Muscle of leg (tissue), 16 donors: ENCODE results near the gene OLFM1. TPM values are rescaled to one million over a fixed set of nuclear protein-coding genes. Genes with fewer than 3 reads are reported as not detected.

Source experiments
- DNase-seq: peaks from one replicate; pipeline ENCODE4 v3.0.0; 2013
- H3K27ac ChIP-seq: one replicate; pipeline ENCODE4 v1.5.1; 2013; ENCODE audit warnings: mild to moderate bottlenecking, low read length, control low read depth
- H3K27me3 ChIP-seq: one replicate; pipeline ENCODE4 v1.6.1; 2013; ENCODE audit warnings: low read length; ENCODE audit not compliant: control insufficient read depth, insufficient read depth
- H3K36me3 ChIP-seq: one replicate; pipeline ENCODE4 v1.6.1; 2013; ENCODE audit warnings: low read length; ENCODE audit not compliant: control insufficient read depth, insufficient read depth
- H3K4me1 ChIP-seq: one replicate; pipeline ENCODE4 v1.6.1; 2013; ENCODE audit warnings: low read length; ENCODE audit not compliant: control insufficient read depth, insufficient read depth
- H3K4me3 ChIP-seq: one replicate; pipeline ENCODE4 v1.5.1; 2013; ENCODE audit warnings: low read length, control low read depth
- H3K9me3 ChIP-seq: replicated peaks from 2 replicates; pipeline ENCODE4 v1.6.1; 2013; ENCODE audit warnings: low read depth, low read length; ENCODE audit not compliant: control insufficient read depth
- WGBS: methylation state at CpG from one replicate; pipeline ENCODE4 v1.1.5; 2013; ENCODE audit warnings: missing lambda C conversion rate; ENCODE audit not compliant: insufficient coverage; 5-methylcytosine and 5-hydroxymethylcytosine counted together
- long read RNA-seq, 11 donors: transcript quantifications; one replicate each; lab custom pipeline, GENCODE V29; 2026
- polyA plus RNA-seq, 8 donors: library from polyadenylated mRNA; unstranded; fragments of 120-200 nt; gene quantifications; one replicate each; pipeline versions ENCODE4 v1.2.1 to v1.2.3, GENCODE V29; 2013; ENCODE audit warnings: inconsistent platforms in 1 of 8, low replicate concordance in 1 of 8; ENCODE audit not compliant: insufficient read length in 8 of 8, insufficient read depth in 1 of 8
- total RNA-seq: library from RNA; stranded (reverse); fragments of 120-200 nt; gene quantifications from one replicate; pipeline ENCODE4 v1.2.4, GENCODE V29; 2013

OLFM1 gene
- total RNA-seq (3.2 TPM), polyA plus RNA-seq (1 to 10 TPM; 3.2 to 7.4 (median 4.8) TPM)
- long read RNA-seq, donor 1, partial matches to known transcripts, result 0 of 1 reads
- long read RNA-seq, donor 1, other reads (novel, unspliced or antisense), result 0 of 1 reads
- long read RNA-seq, donor 2, result 0 reads
- long read RNA-seq, donor 3, partial matches to known transcripts, result 0 of 2 reads
- long read RNA-seq, donor 3, other reads (novel, unspliced or antisense), result 0 of 2 reads
- long read RNA-seq, donor 4, partial matches to known transcripts, result 0 of 5 reads
- long read RNA-seq, donor 4, other reads (novel, unspliced or antisense), result 0 of 5 reads
- long read RNA-seq, donor 5, partial matches to known transcripts, result 0 of 4 reads
- long read RNA-seq, donor 5, other reads (novel, unspliced or antisense), result 0 of 4 reads
- long read RNA-seq, donor 6, partial matches to known transcripts, result 0 of 3 reads
- long read RNA-seq, donor 6, other reads (novel, unspliced or antisense), result 0 of 3 reads
- long read RNA-seq, donor 7, partial matches to known transcripts, result 0 of 6 reads
- long read RNA-seq, donor 7, other reads (novel, unspliced or antisense), result 0 of 6 reads
- long read RNA-seq, donor 8, result 0 reads
- long read RNA-seq, donor 9, partial matches to known transcripts, result 0 of 2 reads
- long read RNA-seq, donor 9, other reads (novel, unspliced or antisense), result 0 of 2 reads
- long read RNA-seq, donor 10, partial matches to known transcripts, result 0 of 3 reads
- long read RNA-seq, donor 10, other reads (novel, unspliced or antisense), result 0 of 3 reads
- long read RNA-seq, donor 11, partial matches to known transcripts, result 0 of 3 reads
- long read RNA-seq, donor 11, other reads (novel, unspliced or antisense), result 0 of 3 reads

DNA sequence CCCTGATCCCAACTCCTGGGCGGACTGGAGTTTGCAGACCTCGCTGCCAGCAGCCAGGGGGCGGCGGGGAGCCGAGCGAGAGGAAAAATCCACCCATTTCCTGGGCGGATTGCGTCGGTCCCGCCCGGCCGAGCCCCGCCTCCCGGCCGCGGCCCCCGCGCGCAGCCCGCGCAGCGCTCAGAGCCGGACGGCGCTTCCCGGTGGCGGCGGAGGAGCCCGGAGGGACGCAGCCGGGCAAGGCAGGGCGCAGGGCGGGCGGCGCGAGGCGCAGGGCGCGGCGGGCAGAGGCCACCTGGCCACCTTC is at the start of gene OLFM1:
Gene OLFM1 (plus strand): TSS at position 180 of the 304 bp plus-strand sequence. CDS start 322 bp downstream, outside the sequence.
- no peaks in the 10 kb centered on the region for H3K9me3 ChIP-seq
- no peak within 1 kb of the TSS for H3K4me3 ChIP-seq
- H3K4me1 ChIP-seq, result peaks cover 18% of the 10 kb centered on the region
- no peaks in the 10 kb centered on the region for H3K36me3 ChIP-seq
- peak; percentile 79 for DNase-seq
- H3K27me3 ChIP-seq, result peaks cover 75% of the 10 kb centered on the region
- H3K27ac ChIP-seq, result no peak within 1 kb of the TSS
- 0% methylated on average over 38 of the region's 40 CpGs for WGBS

DNA sequence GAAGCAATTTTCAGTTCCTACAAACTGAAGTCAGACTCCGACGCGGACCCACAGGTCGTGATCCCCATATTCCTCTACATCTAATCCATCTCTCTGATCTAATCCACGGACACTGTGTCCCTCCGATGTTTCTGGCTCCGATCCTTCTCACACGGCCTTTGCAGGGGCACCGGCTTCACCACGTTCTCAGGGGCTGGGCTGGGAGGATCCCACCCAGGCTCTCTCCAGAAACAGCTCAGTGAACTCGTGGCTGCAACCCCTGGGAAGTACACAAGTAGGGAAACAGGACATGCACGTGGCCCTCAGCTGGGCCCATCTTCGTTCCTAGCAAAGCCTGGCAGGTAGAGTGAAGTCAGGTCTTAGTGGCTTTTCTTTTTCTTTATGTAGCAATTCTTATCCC is 49.1 kb upstream of the OLFM1 start:
- no peaks in the 10 kb centered on the region for H3K36me3 ChIP-seq
- no peak overlapping the region for H3K27ac ChIP-seq
- peaks cover 4% of the 10 kb centered on the region for H3K27me3 ChIP-seq
- no peaks in the 10 kb centered on the region for H3K9me3 ChIP-seq
- 59% methylated on average over 13 of the region's 13 CpGs for WGBS
- H3K4me3 ChIP-seq, result no peak overlapping the region
- DNase-seq, result no peak
- no peaks in the 10 kb centered on the region for H3K4me1 ChIP-seq

DNA sequence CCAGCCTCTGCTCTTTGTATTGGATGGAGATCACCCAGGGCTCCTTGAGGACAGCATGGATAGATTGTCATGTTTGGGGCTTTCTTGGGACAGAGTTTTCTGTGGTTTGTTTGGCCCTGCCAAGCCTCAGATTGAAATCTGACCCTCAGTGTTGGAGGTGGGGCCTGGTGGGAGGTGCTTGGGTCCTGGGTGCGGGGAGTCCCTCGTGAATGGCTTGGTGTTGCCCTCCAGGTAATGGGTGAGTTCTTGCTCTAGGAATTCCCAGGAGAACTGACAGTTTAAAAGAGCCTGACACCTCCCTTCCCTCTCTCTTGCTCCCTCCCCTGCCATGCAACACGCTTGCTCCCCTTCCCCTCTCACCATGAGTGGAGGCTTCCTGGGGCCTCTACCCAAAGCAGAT is 48.6 kb upstream of the OLFM1 start:
- no peak for DNase-seq
- Histone ChIP-seq H3K27ac (no peak overlapping the region), H3K4me3 (no peak overlapping the region), H3K4me1 (no peaks in the 10 kb centered on the region), H3K9me3 (no peaks in the 10 kb centered on the region), H3K36me3 (no peaks in the 10 kb centered on the region), H3K27me3 (peaks cover 4% of the 10 kb centered on the region)
- WGBS, result 43% methylated on average over 1 of the region's 3 CpGs

DNA sequence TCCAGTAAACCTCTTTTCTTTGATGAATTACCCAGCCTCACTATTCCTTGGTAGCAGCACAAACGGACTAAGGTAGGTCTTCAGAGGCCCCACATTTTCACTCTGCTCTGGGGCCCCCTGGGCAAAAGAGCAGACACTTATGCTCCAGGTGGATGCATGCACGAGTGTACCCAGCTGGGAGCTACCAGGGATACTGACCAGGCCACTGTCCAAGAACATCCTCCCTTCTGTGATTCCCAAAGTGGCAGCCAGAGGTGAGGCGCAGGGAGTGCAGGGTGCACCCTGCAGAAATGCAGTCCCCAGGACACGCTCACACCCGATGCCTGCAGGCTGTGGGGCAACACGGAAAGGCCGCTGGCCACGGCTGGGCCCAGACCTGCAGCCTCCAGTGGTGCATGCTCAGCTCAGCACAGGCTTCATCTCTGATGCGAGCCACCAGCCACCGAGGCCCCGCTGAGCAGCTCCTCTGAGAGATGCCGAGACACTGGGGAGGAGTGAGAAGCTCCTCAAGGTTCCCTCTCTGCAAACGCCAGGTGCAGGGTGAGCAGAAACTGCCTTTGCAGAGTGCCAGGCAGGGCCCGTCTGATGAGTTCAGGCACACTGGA is 48.1 kb upstream of the OLFM1 start:
- Histone ChIP-seq H3K4me1 (no peaks in the 10 kb centered on the region), H3K27me3 (peaks cover 4% of the 10 kb centered on the region), H3K27ac (no peak overlapping the region), H3K4me3 (no peak overlapping the region), H3K36me3 (no peaks in the 10 kb centered on the region), H3K9me3 (no peaks in the 10 kb centered on the region)
- DNase-seq, result no peak
- 81% methylated on average over 14 of the region's 14 CpGs for WGBS

DNA sequence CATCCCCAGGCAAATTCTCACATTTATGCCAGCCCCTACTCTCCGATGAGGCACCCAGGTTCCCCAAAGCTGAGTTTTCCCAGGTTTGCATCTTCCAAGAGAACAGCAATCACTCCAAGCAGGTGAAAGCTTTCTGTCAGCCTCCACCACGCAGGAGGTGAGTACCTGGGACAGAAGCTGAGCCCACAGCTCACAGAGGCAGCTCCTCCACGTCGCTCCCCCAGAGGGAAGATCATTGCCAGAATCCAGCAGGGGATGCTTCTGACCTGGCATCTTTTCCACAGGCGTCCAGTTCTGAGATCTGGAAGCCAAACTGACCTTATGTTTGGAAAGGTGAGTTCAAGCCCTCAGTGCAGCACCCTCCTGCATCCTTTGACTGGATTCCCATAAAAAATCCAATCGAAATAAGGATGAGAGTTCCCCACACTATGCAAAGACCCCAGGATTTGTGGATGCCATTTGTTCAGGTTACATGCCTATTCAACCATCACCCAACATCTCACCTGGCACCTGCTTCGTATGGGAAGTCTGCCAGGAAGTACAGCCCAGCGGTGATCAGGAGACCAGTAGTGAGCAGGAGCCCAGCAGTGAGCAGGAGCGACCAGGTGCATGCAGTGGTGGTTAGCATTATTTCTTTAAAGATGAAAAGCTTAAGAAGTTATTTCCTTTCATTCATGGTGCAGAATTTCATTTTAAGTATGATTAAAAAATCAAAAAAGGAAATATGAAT is 47.4 kb upstream of the OLFM1 start:
- no peaks in the 10 kb centered on the region for H3K36me3 ChIP-seq
- peaks cover 6% of the 10 kb centered on the region for H3K27me3 ChIP-seq
- no peaks in the 10 kb centered on the region for H3K4me1 ChIP-seq
- H3K4me3 ChIP-seq, result no peak overlapping the region
- H3K9me3 ChIP-seq, result no peaks in the 10 kb centered on the region
- WGBS, result 69% methylated on average over 6 of the region's 9 CpGs
- H3K27ac ChIP-seq, result no peak overlapping the region
- DNase-seq, result no peak

DNA sequence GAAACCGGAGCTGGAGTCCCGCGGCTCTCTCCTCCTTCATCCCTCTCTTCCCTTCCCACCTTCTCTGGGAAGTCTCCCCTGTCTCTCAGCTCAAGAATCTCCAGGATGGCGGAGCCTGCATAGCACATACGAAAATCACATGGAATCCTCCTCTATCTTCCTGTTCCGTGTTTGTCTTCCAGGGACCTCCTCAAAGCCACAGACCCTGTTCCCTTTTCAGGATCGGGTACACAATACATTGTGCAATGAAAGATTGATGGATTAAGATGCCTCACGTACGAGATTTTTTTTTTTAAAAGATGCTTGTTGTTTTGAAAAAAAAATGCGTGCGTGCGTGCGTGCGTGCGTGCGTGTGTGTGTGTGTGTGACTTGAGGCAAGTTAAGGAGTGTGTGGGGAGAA is 46.6 kb upstream of the OLFM1 start:
- Histone ChIP-seq H3K4me1 (no peaks in the 10 kb centered on the region), H3K9me3 (no peaks in the 10 kb centered on the region), H3K4me3 (no peak overlapping the region), H3K36me3 (no peaks in the 10 kb centered on the region), H3K27me3 (peaks cover 6% of the 10 kb centered on the region), H3K27ac (no peak overlapping the region)
- DNase-seq, result no peak
- WGBS, result 81% methylated on average over 15 of the region's 16 CpGs

DNA sequence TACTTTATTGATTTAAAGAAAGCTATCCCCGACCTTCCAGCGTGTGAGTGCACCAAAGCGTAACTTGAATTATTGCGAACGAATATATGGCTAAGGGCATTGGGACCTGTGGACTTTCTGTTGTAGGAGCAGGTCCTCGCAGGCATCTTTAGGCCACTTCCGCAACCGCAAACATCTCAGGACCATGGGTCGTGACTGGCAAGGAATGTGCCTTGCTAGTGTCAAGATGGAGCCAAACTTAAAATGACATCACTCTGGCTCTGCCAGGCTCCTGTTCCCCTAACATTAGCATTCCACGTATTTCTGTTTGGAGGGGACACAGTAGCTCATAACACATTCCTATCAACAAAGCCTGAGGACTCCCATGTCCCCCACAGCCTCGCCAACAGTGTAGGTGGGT is 44.1 kb upstream of the OLFM1 start:
- Histone ChIP-seq H3K4me3 (no peak overlapping the region), H3K27ac (no peak overlapping the region), H3K36me3 (no peaks in the 10 kb centered on the region), H3K4me1 (no peaks in the 10 kb centered on the region), H3K27me3 (peaks cover 7% of the 10 kb centered on the region), H3K9me3 (no peaks in the 10 kb centered on the region)
- no peak for DNase-seq
- WGBS, result 97% methylated on average over 8 of the region's 11 CpGs

DNA sequence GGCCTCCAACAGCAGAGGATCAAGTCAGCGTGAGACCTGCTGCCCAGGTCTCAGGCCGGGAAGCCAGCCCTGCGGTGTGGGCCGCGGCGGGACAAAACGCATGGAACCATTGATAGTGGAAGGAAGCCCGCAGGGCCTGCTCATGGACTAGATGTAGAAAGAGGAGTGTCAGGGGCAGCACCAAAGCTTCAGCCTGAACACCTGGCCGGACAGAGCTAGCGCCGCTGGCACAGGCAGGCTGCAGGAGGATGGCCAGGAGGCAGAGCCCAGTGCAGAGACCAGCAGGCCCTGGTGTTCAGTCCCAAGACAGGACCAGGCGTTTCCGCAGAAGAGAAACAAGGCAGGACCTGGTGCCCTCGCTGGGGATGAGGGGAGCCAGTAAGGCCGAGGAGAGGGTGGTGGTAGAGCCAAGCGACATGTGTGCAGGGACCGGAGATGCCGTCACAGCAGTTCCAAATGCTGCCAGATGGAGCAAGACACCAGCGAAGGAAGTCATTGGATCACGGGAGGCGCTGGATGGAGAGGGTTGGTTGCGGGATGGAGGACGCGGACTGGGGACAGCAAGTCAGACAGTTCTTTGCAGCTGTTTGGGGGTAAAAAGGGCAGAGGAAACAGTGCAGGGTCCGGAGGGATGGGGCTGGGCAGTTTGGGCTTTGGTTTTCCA is 42.1 kb upstream of the OLFM1 start:
- DNase-seq, result no peak
- no peak overlapping the region for H3K4me3 ChIP-seq
- WGBS, result 92% methylated on average over 25 of the region's 25 CpGs
- H3K4me1 ChIP-seq, result no peaks in the 10 kb centered on the region
- H3K27ac ChIP-seq, result no peak overlapping the region
- H3K36me3 ChIP-seq, result no peaks in the 10 kb centered on the region
- H3K27me3 ChIP-seq, result peaks cover 8% of the 10 kb centered on the region
- no peaks in the 10 kb centered on the region for H3K9me3 ChIP-seq

DNA sequence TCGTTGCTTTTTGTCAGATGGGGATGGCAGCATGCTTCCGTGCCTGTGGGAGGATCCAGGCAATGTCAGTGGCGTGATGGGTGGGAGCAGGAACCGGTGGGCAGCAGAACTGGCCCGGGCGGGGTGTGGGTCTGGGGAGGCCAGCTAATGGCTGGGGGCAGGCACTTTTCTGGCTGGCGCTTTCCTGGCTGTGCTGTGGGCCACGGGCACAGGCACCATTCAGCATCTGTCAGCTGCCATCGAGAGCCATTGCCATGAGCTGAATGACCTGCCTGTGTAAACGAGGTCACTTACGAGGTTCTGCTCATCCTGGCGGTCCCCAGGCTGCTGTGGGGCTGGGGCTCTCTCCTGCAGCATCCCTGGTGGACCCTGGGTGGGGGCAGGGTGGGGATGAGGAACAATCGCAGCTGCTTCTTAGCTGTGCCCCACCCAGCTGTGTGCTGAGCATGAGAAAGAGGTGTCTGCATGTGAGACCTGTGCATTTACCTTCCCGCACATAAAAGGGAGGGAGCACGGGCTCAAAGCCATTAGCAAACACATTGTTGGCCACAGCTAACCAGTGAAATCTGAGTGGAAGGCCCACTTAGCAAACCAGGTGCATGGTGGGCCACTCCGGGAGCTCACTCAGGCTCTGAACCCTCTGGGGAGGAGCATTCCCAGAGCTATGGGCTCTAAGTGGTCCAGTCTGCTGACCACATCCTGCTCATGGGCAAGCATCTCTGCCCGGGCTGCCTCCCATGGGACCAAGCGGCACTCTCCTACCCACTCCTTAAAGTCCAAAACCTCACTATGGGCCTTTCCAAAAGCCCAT is 41.3 kb upstream of the OLFM1 start:
- Histone ChIP-seq H3K27ac (no peak overlapping the region), H3K36me3 (no peaks in the 10 kb centered on the region), H3K4me1 (no peaks in the 10 kb centered on the region), H3K4me3 (no peak overlapping the region), H3K27me3 (peaks cover 10% of the 10 kb centered on the region), H3K9me3 (no peaks in the 10 kb centered on the region)
- WGBS, result 67% methylated on average over 16 of the region's 18 CpGs
- no peak for DNase-seq
